K562 (cell line): Measurements from ENCODE around the gene ELAC2.

ENCODE experiments used
- EP300 ChIP-seq: IDR thresholded peaks from 2 replicates; pipeline ENCODE4 v1.6.1; 2012; ENCODE audit warnings: low read length, improper control_type of control experiment
- FOXA1 ChIP-seq: fragments of 450-650 bp; IDR thresholded peaks from 2 replicates; pipeline ENCODE4 v1.6.1; 2016; ENCODE audit warnings: mild to moderate bottlenecking, borderline replicate concordance
- MEF2D ChIP-seq: conservative IDR thresholded peaks from 2 replicates; pipeline ENCODE4 v1.6.1; 2016; ENCODE audit warnings: low read depth, missing genetic modification characterization, missing compliant biosample characterization
- NR2C2 ChIP-seq, 2 experiments: fragments of 200-800 bp in 1 of 2; sonication (Bioruptor generic) in 1 of 2; sonication (generic) in 1 of 2; formaldehyde crosslinking in 1 of 2; IDR thresholded peaks; 2 replicates each; pipeline versions ENCODE4 v1.6.1 to v1.8.0; 2016 to 2022; ENCODE audit warnings: mild to moderate bottlenecking in 1 of 2, missing compliant biosample characterization in 1 of 2, missing genetic modification characterization in 1 of 2, missing genetic modification reagents in 1 of 2
- RBBP5 ChIP-seq: fragments of 200-600 bp; sonication (generic); IDR thresholded peaks from 2 replicates; pipeline ENCODE4 v1.6.1; 2012; ENCODE audit warnings: borderline replicate concordance, mild to moderate bottlenecking, low read length, control low read depth, inconsistent platforms; ENCODE audit not compliant: insufficient read depth, poor library complexity, severe bottlenecking
- ZBTB7A ChIP-seq: IDR thresholded peaks from 2 replicates; pipeline ENCODE4 v1.6.1; 2011; ENCODE audit warnings: low read depth, mild to moderate bottlenecking, low read length, moderate library complexity, borderline replicate concordance; ENCODE audit not compliant: control insufficient read depth
- ZNF121 ChIP-seq: sonication (generic); formaldehyde crosslinking; conservative IDR thresholded peaks from 2 replicates; pipeline ENCODE4 v1.8.0; 2022; ENCODE audit warnings: missing genetic modification reagents
- ZNF197 ChIP-seq: fragments of 200-800 bp; sonication (Bioruptor generic); IDR thresholded peaks from 2 replicates; pipeline ENCODE4 v1.6.1; 2016; ENCODE audit warnings: low read depth, missing genetic modification characterization, missing compliant biosample characterization
- TF ChIP-seq, protein P1 (sequence below), 3 experiments: IDR thresholded peaks in 2 of 3; conservative IDR thresholded peaks in 1 of 3; 2 replicates each; pipeline ENCODE4 v1.5.1; 2011 to 2012; ENCODE audit warnings: low read length in 3 of 3, mild to moderate bottlenecking in 3 of 3, control low read depth in 2 of 3, improper control_type of control experiment in 1 of 3, inconsistent platforms in 1 of 3, low read depth in 1 of 3, mixed read lengths in 1 of 3, moderate library complexity in 1 of 3; ENCODE audit not compliant: insufficient read depth in 2 of 3
- TF ChIP-seq, protein P2 (sequence below): fragments of 450-650 bp; formaldehyde crosslinking; IDR thresholded peaks from 2 replicates; pipeline ENCODE4 v1.4.0; 2020; ENCODE audit warnings: mild to moderate bottlenecking, mixed read lengths

- TF ChIP-seq NR2C2 (CRISPR knock-in tag; IDR thresholded peaks at IDR 0.05) (no peak), NR2C2 (tag; IDR thresholded peaks at IDR 0.05) (no peak), EP300 (no peak), FOXA1 (no peak), ZBTB7A (no peak), ZNF197 (no peak), MEF2D (tag) (no peak), ZNF121 (CRISPR knock-in tag) (no peak), RBBP5 (no peak)
- TF ChIP-seq, protein P1, sequence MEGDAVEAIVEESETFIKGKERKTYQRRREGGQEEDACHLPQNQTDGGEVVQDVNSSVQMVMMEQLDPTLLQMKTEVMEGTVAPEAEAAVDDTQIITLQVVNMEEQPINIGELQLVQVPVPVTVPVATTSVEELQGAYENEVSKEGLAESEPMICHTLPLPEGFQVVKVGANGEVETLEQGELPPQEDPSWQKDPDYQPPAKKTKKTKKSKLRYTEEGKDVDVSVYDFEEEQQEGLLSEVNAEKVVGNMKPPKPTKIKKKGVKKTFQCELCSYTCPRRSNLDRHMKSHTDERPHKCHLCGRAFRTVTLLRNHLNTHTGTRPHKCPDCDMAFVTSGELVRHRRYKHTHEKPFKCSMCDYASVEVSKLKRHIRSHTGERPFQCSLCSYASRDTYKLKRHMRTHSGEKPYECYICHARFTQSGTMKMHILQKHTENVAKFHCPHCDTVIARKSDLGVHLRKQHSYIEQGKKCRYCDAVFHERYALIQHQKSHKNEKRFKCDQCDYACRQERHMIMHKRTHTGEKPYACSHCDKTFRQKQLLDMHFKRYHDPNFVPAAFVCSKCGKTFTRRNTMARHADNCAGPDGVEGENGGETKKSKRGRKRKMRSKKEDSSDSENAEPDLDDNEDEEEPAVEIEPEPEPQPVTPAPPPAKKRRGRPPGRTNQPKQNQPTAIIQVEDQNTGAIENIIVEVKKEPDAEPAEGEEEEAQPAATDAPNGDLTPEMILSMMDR (IDR thresholded peaks at IDR 0.05 in 2 of 3, conservative IDR thresholded peaks at IDR 0.05 in 1 of 3; ENCODE audit: insufficient read depth in 2 of 3, low read depth in 1 of 3, low read length in 3 of 3) = no peak
- TF ChIP-seq, protein P2, sequence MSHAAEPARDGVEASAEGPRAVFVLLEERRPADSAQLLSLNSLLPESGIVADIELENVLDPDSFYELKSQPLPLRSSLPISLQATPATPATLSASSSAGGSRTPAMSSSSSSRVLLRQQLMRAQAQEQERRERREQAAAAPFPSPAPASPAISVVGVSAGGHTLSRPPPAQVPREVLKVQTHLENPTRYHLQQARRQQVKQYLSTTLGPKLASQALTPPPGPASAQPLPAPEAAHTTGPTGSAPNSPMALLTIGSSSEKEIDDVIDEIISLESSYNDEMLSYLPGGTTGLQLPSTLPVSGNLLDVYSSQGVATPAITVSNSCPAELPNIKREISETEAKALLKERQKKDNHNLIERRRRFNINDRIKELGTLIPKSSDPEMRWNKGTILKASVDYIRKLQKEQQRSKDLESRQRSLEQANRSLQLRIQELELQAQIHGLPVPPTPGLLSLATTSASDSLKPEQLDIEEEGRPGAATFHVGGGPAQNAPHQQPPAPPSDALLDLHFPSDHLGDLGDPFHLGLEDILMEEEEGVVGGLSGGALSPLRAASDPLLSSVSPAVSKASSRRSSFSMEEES (CRISPR knock-in tag) = no peak
Measured at GRCh38 chr17:12987120-12987519, 30.7 kb downstream of the ELAC2 start.
